Measurements from ENCODE around the gene KIZ. TPM values are rescaled to one million over a fixed set of nuclear protein-coding genes. Genes with fewer than 3 reads are reported as not detected.
A peak's percentile ranks its signal among the peaks of the same experiment; 100 is the strongest.

KIZ gene
- total RNA-seq, 1 experiment from 2014 or later = 17.6 TPM

GRCh38 chr20:21118138-21118537 lies 7.7 kb upstream of the KIZ start:
- peak; percentile 34 for DNase-seq (ENCODE audit: low read depth, low spot score)
- H3K79me2 ChIP-seq (ENCODE audit: insufficient read depth, low read length) = no peaks in the 10 kb centered on the region
- no peaks in the 10 kb centered on the region for H3K27me3 ChIP-seq (ENCODE audit: insufficient read depth, low read length)
- peak overlapping the region; percentile 9; the same call in 1 of the 2 replicates for H3K27ac ChIP-seq (ENCODE audit: low read depth, low read length)
- H3K4me2 ChIP-seq (ENCODE audit: low read length) = peak overlapping the region; percentile 74
- peaks cover 17 to 29% of the 10 kb centered on the region in 2 experiments for H3K4me1 ChIP-seq (ENCODE audit: control insufficient read depth in 1 of 2, insufficient read depth in 2 of 2, low read length in 2 of 2)
- RAD21 ChIA-PET (ENCODE audit: low non-redundant PET in 1 of 2, low total read pairs in 2 of 2, uncharacterized antibody in 2 of 2, unreplicated experiment in 2 of 2) = no interaction called here
- no peaks in the 10 kb centered on the region for H3K9me3 ChIP-seq (ENCODE audit: control insufficient read depth in 1 of 2, insufficient read depth in 1 of 2, low read depth in 1 of 2, low read length in 2 of 2)
- H2AFZ ChIP-seq (ENCODE audit: low read depth, low read length, poor library complexity, severe bottlenecking) = peak overlapping the region; percentile 92
- CTCF ChIA-PET = interaction anchor here (1.3 kb wide), 1 partner anchor 69 kb away, joined by 5 read pairs; no protein-coding TSS in a partner anchor
- TF ChIP-seq CEBPB (IDR thresholded peaks at IDR 0.05; ENCODE audit: low read depth) = no peak
- no peak for TF ChIP-seq ZNF274 (IDR thresholded peaks at IDR 0.05; ENCODE audit: low read depth, low read length)
- peak; percentile 85 for TF ChIP-seq EGR1 (IDR thresholded peaks at IDR 0.05; ENCODE audit: low read depth)
- TF ChIP-seq, protein P1, sequence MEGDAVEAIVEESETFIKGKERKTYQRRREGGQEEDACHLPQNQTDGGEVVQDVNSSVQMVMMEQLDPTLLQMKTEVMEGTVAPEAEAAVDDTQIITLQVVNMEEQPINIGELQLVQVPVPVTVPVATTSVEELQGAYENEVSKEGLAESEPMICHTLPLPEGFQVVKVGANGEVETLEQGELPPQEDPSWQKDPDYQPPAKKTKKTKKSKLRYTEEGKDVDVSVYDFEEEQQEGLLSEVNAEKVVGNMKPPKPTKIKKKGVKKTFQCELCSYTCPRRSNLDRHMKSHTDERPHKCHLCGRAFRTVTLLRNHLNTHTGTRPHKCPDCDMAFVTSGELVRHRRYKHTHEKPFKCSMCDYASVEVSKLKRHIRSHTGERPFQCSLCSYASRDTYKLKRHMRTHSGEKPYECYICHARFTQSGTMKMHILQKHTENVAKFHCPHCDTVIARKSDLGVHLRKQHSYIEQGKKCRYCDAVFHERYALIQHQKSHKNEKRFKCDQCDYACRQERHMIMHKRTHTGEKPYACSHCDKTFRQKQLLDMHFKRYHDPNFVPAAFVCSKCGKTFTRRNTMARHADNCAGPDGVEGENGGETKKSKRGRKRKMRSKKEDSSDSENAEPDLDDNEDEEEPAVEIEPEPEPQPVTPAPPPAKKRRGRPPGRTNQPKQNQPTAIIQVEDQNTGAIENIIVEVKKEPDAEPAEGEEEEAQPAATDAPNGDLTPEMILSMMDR (IDR thresholded peaks at IDR 0.05 in 2 of 3, conservative IDR thresholded peaks at IDR 0.05 in 1 of 3; ENCODE audit: borderline replicate concordance in 1 of 3, insufficient read depth in 1 of 3, low read depth in 2 of 3, low read length in 2 of 3) = no peak
- peak; percentile 57; the same call in 1 of the 2 replicates for TF ChIP-seq JUND (IDR thresholded peaks at IDR 0.05)
- no peak for TF ChIP-seq YY1 (IDR thresholded peaks at IDR 0.05; ENCODE audit: extremely low read depth, insufficient replicate concordance, low read depth, low read length)
- peak; percentile 53; the same call in 1 of the 2 replicates for TF ChIP-seq SP1 (IDR thresholded peaks at IDR 0.05; ENCODE audit: low read depth)
- TF ChIP-seq CBX3 (IDR thresholded peaks at IDR 0.05; ENCODE audit: low read depth) = no peak
- TF ChIP-seq FOSL1 (IDR thresholded peaks at IDR 0.05; ENCODE audit: low read depth) = peak; percentile 64
- no peak for TF ChIP-seq SIN3A (IDR thresholded peaks at IDR 0.05; ENCODE audit: low read depth)
- TF ChIP-seq EZH2phosphoT487 (IDR thresholded peaks at IDR 0.05; ENCODE audit: borderline replicate concordance) = no peak
- TF ChIP-seq ELF1 (IDR thresholded peaks at IDR 0.05; ENCODE audit: borderline replicate concordance, low read depth) = no peak
- no peak for TF ChIP-seq TCF7L2 (IDR thresholded peaks at IDR 0.05; ENCODE audit: borderline replicate concordance, extremely low read depth, insufficient read depth, insufficient read length)
- TF ChIP-seq POLR2AphosphoS5 (IDR thresholded peaks at IDR 0.05; ENCODE audit: low read depth, low read length) = no peak
- TF ChIP-seq ATF3 (IDR thresholded peaks at IDR 0.05) = no peak
- TF ChIP-seq, protein P2, sequence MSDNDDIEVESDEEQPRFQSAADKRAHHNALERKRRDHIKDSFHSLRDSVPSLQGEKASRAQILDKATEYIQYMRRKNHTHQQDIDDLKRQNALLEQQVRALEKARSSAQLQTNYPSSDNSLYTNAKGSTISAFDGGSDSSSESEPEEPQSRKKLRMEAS (IDR thresholded peaks at IDR 0.05) = 0 out of 2 replicates have a peak, but pooled peaks have one; percentile 42
- TF ChIP-seq, protein P3, sequence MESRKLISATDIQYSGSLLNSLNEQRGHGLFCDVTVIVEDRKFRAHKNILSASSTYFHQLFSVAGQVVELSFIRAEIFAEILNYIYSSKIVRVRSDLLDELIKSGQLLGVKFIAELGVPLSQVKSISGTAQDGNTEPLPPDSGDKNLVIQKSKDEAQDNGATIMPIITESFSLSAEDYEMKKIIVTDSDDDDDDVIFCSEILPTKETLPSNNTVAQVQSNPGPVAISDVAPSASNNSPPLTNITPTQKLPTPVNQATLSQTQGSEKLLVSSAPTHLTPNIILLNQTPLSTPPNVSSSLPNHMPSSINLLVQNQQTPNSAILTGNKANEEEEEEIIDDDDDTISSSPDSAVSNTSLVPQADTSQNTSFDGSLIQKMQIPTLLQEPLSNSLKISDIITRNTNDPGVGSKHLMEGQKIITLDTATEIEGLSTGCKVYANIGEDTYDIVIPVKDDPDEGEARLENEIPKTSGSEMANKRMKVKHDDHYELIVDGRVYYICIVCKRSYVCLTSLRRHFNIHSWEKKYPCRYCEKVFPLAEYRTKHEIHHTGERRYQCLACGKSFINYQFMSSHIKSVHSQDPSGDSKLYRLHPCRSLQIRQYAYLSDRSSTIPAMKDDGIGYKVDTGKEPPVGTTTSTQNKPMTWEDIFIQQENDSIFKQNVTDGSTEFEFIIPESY (IDR thresholded peaks at IDR 0.05; ENCODE audit: extremely low read depth, insufficient replicate concordance, low read length) = no peak
- TF ChIP-seq ZFX (IDR thresholded peaks at IDR 0.05) = no peak
- TF ChIP-seq SRF (IDR thresholded peaks at IDR 0.05; ENCODE audit: low read depth) = no peak
- no TSS peak for BruUV-seq (replicated peaks)
- POLR2A ChIA-PET = no interaction called here
- intact Hi-C loops (cut with micrococcal nuclease) = no loop called here
- no peak overlapping the region for H3K9ac ChIP-seq (ENCODE audit: low read length)
- no peaks in the 10 kb centered on the region for H4K20me1 ChIP-seq (ENCODE audit: insufficient read depth)
- ATAC-seq = peak; percentile 82
- H3K36me3 ChIP-seq (ENCODE audit: control insufficient read depth in 1 of 2, insufficient read depth in 2 of 2, low read length in 2 of 2) = no peaks in the 10 kb centered on the region
- peak overlapping the region; percentile 15 to 41 for H3K4me3 ChIP-seq (replicated peaks in 1 of 2; ENCODE audit: low read depth in 1 of 2, low read length in 2 of 2)
- H3K9me2 ChIP-seq (ENCODE audit: insufficient read depth) = no peaks in the 10 kb centered on the region
